ENCODE results near the gene FAP. TPM values are rescaled to one million over a fixed set of nuclear protein-coding genes. Genes with fewer than 3 reads are reported as not detected.

Gene FAP
- total RNA-seq, 1 donor from 2014 or later: not detected

GRCh38 chr2:162217598-162217997, 25.6 kb downstream of the FAP start:
- DNase-seq (ENCODE audit: low spot score): no peak
- no peak for TF ChIP-seq EZH2phosphoT487 (IDR thresholded peaks at IDR 0.05)
- TF ChIP-seq EZH2 (IDR thresholded peaks at IDR 0.05): no peak
- no peak for TF ChIP-seq CTCF (IDR thresholded peaks at IDR 0.05)
- H3K27ac ChIP-seq: no peak overlapping the region
- no peak overlapping the region for H3K4me3 ChIP-seq
- no peaks in the 10 kb centered on the region for H3F3A ChIP-seq (ENCODE audit: low read depth)
- H3K4me1 ChIP-seq: no peaks in the 10 kb centered on the region
- H3K36me3 ChIP-seq: no peaks in the 10 kb centered on the region
- no peaks in the 10 kb centered on the region for H3K79me2 ChIP-seq (ENCODE audit: low read depth)
- H3K27me3 ChIP-seq: no peaks in the 10 kb centered on the region
- Mint-ChIP-seq H3K36me3 (no peaks in the 10 kb centered on the region), H3K4me1 (no peaks in the 10 kb centered on the region), H3K27ac (no peak overlapping the region), H3K27me3 (ENCODE audit: insufficient read depth, low read depth) (no peaks in the 10 kb centered on the region), H3K9me3 (no peaks in the 10 kb centered on the region), H3K4me3 (no peak overlapping the region)
- H3K9ac ChIP-seq: no peak overlapping the region
- H2AFZ ChIP-seq (replicated peaks): no peak overlapping the region
- H3K9me3 ChIP-seq (ENCODE audit: low read depth): no peaks in the 10 kb centered on the region
- no peak overlapping the region for H3K4me2 ChIP-seq
- no peaks in the 10 kb centered on the region for H4K20me1 ChIP-seq (ENCODE audit: low read depth)

GRCh38 chr2:162215162-162215561, 28.1 kb downstream of the FAP start:
- H3K9me3 Mint-ChIP-seq: no peaks in the 10 kb centered on the region
- H3K27me3 ChIP-seq: no peaks in the 10 kb centered on the region
- no peaks in the 10 kb centered on the region for H3F3A ChIP-seq (ENCODE audit: low read depth)
- DNase-seq (ENCODE audit: low spot score): no peak
- H3K36me3 ChIP-seq: no peaks in the 10 kb centered on the region
- H3K36me3 Mint-ChIP-seq: no peaks in the 10 kb centered on the region
- no peaks in the 10 kb centered on the region for H4K20me1 ChIP-seq (ENCODE audit: low read depth)
- no peak overlapping the region for H3K4me2 ChIP-seq
- no peaks in the 10 kb centered on the region for H3K79me2 ChIP-seq (ENCODE audit: low read depth)
- H3K4me1 Mint-ChIP-seq: no peaks in the 10 kb centered on the region
- H3K27ac ChIP-seq: no peak overlapping the region
- no peaks in the 10 kb centered on the region for H3K9me3 ChIP-seq (ENCODE audit: low read depth)
- no peaks in the 10 kb centered on the region for H3K4me1 ChIP-seq
- H3K9ac ChIP-seq: no peak overlapping the region
- TF ChIP-seq CTCF (IDR thresholded peaks at IDR 0.05) (no peak), EZH2phosphoT487 (IDR thresholded peaks at IDR 0.05) (no peak), EZH2 (IDR thresholded peaks at IDR 0.05) (no peak)
- H3K27me3 Mint-ChIP-seq (ENCODE audit: insufficient read depth, low read depth): no peaks in the 10 kb centered on the region
- H3K27ac Mint-ChIP-seq: no peak overlapping the region
- no peak overlapping the region for H2AFZ ChIP-seq (replicated peaks)
- no peak overlapping the region for H3K4me3 ChIP-seq
- no peak overlapping the region for H3K4me3 Mint-ChIP-seq

- H3K4me3 ChIP-seq: no peak overlapping the region
- H3K4me3 Mint-ChIP-seq: no peak overlapping the region
- no peaks in the 10 kb centered on the region for H3K4me1 Mint-ChIP-seq
- no peaks in the 10 kb centered on the region for H3K36me3 Mint-ChIP-seq
- H3K27ac Mint-ChIP-seq: no peak overlapping the region
- H3F3A ChIP-seq (ENCODE audit: low read depth): no peaks in the 10 kb centered on the region
- H3K9ac ChIP-seq: no peak overlapping the region
- H3K4me1 ChIP-seq: no peaks in the 10 kb centered on the region
- TF ChIP-seq EZH2 (IDR thresholded peaks at IDR 0.05) (no peak), EZH2phosphoT487 (IDR thresholded peaks at IDR 0.05) (no peak), CTCF (IDR thresholded peaks at IDR 0.05) (no peak)
- H3K27me3 ChIP-seq: no peaks in the 10 kb centered on the region
- no peaks in the 10 kb centered on the region for H3K27me3 Mint-ChIP-seq (ENCODE audit: insufficient read depth, low read depth)
- no peaks in the 10 kb centered on the region for H3K9me3 ChIP-seq (ENCODE audit: low read depth)
- H3K9me3 Mint-ChIP-seq: no peaks in the 10 kb centered on the region
- H3K4me2 ChIP-seq: no peak overlapping the region
- no peaks in the 10 kb centered on the region for H3K79me2 ChIP-seq (ENCODE audit: low read depth)
- DNase-seq (ENCODE audit: low spot score): no peak
- no peaks in the 10 kb centered on the region for H3K36me3 ChIP-seq
- H3K27ac ChIP-seq: no peak overlapping the region
- no peaks in the 10 kb centered on the region for H4K20me1 ChIP-seq (ENCODE audit: low read depth)
- H2AFZ ChIP-seq (replicated peaks): no peak overlapping the region
Measured at GRCh38 chr2:162212366-162212765, 30.9 kb downstream of the FAP start.

All from neural progenitor cell (in vitro differentiated cells).